ENCODE measurements around the gene FAM13B.

The FAM13B gene

GRCh38 chr5:137899493-137899892, 133.4 kb downstream of the FAM13B start:
- no peak for DNase-seq (ENCODE audit: low read depth in 2 of 2)

GRCh38 chr5:137896560-137896959, 136.3 kb downstream of the FAM13B start:
- no peak for DNase-seq (ENCODE audit: low read depth in 2 of 2)

- no peak for DNase-seq (ENCODE audit: low read depth in 2 of 2)
Measured at GRCh38 chr5:137894586-137894985, 138.3 kb downstream of the FAM13B start.

- no peak for DNase-seq (ENCODE audit: low read depth in 2 of 2)
Measured at GRCh38 chr5:137891849-137892248, 141.0 kb downstream of the FAM13B start.

- no peak for DNase-seq (ENCODE audit: low read depth in 2 of 2)
Measured at GRCh38 chr5:137890845-137891244, 142.0 kb downstream of the FAM13B start.

GRCh38 chr5:137888863-137889759, 143.8 kb downstream of the FAM13B start, which contains the start of gene PKD2L2:
TSS of gene PKD2L2 (plus strand) at chr5:137889457. CDS start at chr5:137889492, 35 bp downstream.
- peak; percentile 34 to 61 for DNase-seq (ENCODE audit: low read depth in 2 of 2)

GRCh38 chr5:137888466-137888862, 144.4 kb downstream of the FAM13B start:
- DNase-seq (ENCODE audit: low read depth in 2 of 2) = no peak
